Peyer's patch (tissue), 4 donors: ENCODE data around the gene EGR4.

Experiments
- POLR2A ChIP-seq, 2 donors: fragments of 450-650 bp; IDR thresholded peaks; one replicate each; pipeline ENCODE4 v1.5.1; 2017; ENCODE audit warnings: antibody characterized with exemption in 2 of 2, mild to moderate bottlenecking in 2 of 2, moderate library complexity in 2 of 2
- TF ChIP-seq, protein P1 (sequence below), 6 experiments: fragments of 450-650 bp in 4 of 6; fragments of 200-600 bp in 2 of 6; sonication (generic) in 1 of 6; IDR thresholded peaks; one replicate each; pipeline ENCODE4 v1.5.1; 2017 to 2019; ENCODE audit warnings: antibody characterized with exemption in 6 of 6, mild to moderate bottlenecking in 3 of 6, moderate library complexity in 1 of 6

GRCh38 chr2:73254343-73255006 is 38.9 kb downstream of the EGR4 start:
- TF ChIP-seq, protein P1, sequence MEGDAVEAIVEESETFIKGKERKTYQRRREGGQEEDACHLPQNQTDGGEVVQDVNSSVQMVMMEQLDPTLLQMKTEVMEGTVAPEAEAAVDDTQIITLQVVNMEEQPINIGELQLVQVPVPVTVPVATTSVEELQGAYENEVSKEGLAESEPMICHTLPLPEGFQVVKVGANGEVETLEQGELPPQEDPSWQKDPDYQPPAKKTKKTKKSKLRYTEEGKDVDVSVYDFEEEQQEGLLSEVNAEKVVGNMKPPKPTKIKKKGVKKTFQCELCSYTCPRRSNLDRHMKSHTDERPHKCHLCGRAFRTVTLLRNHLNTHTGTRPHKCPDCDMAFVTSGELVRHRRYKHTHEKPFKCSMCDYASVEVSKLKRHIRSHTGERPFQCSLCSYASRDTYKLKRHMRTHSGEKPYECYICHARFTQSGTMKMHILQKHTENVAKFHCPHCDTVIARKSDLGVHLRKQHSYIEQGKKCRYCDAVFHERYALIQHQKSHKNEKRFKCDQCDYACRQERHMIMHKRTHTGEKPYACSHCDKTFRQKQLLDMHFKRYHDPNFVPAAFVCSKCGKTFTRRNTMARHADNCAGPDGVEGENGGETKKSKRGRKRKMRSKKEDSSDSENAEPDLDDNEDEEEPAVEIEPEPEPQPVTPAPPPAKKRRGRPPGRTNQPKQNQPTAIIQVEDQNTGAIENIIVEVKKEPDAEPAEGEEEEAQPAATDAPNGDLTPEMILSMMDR (IDR thresholded peaks at IDR 0.05): no peak
- no peak for TF ChIP-seq POLR2A (IDR thresholded peaks at IDR 0.05)
